ENCODE measurements around the gene KCNA4.
"Not testable (repeated sequence)": the region's sequence is repeated elsewhere in the genome, so short reads cannot be mapped to it uniquely, and the experiment has no call there.

KCNA4 gene

DNA sequence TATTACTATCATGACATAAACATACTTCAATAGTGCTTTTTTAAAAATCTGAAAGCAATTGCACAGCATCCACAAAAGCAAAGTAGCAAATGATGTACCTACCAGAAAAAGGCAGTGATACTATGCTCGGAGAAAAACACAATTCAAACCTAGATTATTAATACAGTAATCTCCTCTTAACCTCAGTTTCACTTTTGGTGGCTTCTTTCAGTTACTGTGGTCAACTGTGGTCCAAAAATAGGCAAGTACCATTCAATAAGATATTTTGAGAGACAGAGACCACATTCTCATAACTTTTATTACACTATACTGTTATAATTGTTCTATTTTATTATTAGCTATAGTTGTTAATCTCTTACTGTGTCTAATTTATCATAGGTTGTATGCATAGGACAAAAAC, 20.8 kb downstream of the KCNA4 start:
- no peak for DNase-seq

DNA sequence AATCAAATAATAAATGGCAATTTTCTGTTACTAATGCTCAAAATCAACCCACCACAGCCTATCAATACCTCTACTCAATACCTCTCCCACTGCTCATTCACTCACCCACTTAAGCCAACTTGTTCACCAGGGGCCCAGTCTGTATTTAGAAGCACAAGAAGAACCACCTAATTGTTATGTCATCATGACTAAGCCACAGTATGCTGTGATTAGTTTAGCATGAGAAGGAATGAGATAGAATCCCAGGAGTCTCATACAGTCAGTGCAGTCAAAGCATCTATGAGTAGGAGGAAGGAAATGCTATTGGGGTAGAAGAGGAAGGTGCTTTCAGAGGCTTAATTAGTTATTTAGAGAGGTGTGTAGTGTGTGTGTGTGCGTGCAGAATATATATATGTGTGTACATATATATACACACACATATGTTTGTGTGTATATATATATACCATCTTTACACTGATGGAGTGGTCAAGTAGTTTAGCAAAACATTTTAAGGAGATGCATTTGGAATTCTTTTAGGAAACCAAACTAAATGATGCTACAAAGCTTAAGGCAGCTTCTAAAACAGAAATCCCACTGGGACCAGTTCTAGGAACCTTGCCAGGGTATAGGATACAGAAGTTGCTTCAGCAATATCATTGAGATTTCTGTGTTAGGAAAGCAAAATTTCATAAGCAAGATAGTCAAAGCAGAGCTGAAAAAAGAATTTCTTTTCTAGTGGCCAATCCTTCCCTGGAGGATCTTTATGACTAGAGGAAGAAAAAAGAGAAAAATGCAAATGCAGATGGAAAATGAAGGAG, 27.5 kb downstream of the KCNA4 start:
- no peak for DNase-seq

DNA sequence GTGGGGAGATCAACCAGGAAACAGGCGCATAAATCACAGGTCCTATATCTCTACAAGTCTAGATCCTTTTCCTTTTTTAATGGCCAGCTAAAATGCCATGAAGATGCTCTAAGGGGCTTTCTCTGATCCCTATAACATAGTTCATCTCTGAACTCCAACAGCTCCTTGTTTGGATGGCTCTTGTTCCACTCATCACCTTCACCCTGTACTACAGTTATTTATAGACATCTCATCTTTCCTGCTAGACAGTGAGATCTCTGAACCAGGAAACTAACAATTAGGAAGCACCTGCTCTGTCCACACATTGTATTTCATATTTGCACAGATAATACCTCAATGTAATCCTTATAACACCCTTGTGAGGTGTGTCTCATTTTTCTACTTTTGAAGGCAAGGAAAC, 31.6 kb downstream of the KCNA4 start:
- DNase-seq, result no peak

DNA sequence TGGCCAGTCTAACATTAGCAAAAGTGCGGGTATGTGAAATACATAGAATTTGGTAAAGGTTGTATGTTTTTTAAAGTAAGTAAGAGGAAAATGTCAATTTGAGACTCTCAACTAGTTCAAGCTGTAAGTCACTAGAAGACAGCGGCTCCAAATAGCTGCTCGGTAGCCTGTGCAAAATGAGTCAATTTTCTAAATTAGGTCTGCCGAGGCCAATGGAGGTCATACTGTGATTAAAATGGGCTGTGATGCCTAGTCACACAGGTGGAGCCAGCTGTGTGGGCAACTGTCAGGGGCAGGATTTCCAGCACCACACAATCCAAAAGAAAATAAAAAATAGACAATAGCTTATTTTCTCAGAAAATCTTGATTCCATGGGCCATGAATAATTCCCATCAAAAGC, 32.3 kb downstream of the KCNA4 start:
- DNase-seq, result no peak

DNA sequence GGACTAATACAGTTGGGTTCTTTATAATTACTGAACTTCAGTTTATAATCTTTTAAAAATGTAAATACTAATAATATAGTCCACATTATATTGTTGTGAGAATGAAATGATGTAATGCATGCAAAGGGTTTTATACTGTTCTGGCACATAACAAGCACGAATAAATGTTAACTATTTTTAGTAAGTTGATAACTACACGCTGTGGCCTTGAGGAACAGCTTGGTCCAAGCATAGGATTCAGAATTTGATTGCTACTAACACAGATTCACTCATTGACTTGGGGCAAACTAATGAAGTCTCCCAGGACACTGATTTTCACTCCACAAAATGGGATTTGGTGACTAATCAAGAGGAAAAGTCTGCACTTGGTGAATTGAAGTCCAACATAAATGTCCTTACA, 38.3 kb downstream of the KCNA4 start:
- no peak for DNase-seq

DNA sequence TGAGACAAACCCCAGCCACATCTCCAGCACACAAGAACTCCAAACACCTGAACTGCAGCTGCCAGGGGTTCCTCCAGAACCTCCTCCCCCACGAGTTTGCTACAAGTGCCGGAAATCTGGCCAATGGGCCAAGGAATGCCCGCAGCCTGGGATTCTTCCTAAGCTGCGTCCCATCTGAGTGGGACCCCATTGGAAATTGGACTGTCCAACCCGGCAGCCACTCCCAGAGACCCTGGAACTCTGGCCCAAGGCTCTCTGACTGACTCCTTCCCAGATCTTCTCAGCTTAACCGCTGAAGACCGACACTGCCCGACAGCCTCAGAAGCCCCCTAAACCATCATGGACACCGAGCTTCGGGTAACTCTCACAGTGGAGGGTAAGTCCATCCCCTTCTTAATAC, 41.2 kb downstream of the KCNA4 start:
- DNase-seq, result not testable (repeated sequence)

DNA sequence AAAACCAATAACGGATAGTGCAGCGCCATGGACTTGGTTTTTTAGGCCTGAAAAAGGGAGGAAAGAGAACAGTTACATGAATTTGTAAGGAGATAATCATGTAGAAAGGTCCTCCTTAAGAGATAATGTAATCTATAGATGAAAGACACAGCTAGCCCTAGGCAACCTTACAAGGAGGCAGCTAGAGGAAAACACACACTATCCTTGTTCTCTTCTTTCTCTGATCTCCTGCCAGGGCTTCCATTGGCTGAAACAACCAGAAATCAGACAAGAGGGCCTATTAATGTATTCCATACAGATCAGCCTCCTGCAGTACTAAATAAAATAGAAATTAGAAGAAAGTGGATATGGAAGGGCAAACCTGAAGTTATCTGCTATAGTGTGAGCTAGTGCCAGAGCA, 53.0 kb downstream of the KCNA4 start:
- no peak for DNase-seq

DNA sequence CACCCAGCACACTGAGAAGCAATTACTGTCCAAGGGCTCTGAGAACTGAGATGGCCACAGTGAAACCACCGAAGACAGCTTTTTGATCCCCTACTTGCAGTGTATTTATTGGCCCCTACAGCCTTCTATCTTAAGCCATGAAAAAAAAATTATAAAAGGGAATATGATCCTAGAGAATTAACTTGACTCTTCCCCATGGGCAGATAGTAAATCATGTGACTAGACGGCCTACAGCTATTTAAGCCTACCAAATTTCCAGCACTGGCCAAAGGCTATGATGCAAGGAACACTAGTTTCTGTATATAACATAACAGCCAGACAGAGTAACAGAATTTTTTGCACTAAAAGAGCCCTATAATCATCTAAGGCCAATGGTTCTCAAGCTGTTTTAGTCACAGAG, 53.8 kb downstream of the KCNA4 start:
- DNase-seq, result no peak

DNA sequence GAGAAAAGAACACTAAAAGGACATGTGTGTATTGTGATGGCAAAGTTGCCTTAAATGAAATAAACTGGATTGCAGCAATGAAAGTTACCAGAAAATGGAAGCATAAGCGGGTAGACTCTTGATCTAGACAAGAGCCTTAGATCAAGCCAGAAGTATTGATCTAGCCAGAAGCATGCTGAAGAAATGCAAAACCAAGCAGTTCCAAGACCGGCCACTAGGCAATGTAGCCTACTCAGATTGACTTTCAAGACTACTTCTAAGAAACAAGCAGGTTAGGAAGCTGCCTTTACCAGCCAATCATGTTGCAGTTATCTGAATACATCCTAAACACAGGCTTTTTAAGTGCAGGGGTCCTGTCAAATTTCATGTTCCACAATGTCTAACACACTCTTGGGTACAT, 54.6 kb downstream of the KCNA4 start:
- DNase-seq, result no peak

Data from effector CD4-positive, alpha-beta T cell (primary cell).